ENCODE data around the gene HCFC2.
"Not testable (repeated sequence)": the region's sequence is repeated elsewhere in the genome, so short reads cannot be mapped to it uniquely, and the experiment has no call there.

Gene HCFC2

GRCh38 chr12:104057771-104058197 lies 6.5 kb upstream of the HCFC2 start:
- no peak for DNase-seq (ENCODE audit: low read depth in 3 of 3)

- DNase-seq (ENCODE audit: low read depth in 3 of 3), result no peak
These were observed 5.5 kb upstream of the HCFC2 start for GRCh38 chr12:104058802-104059201.

GRCh38 chr12:104059963-104060362 lies 4.4 kb upstream of the HCFC2 start:
- DNase-seq (ENCODE audit: low read depth in 3 of 3), result no peak

GRCh38 chr12:104060791-104061190 lies 3.5 kb upstream of the HCFC2 start:
- DNase-seq (ENCODE audit: low read depth in 3 of 3), result no peak

- no peak for DNase-seq (ENCODE audit: low read depth in 3 of 3)
These were observed 660 bp upstream of the HCFC2 start for GRCh38 chr12:104063712-104064030.

- no peak for DNase-seq (ENCODE audit: low read depth in 3 of 3)
These were observed 604 bp downstream of the HCFC2 start for GRCh38 chr12:104064842-104065427.

- no peak for DNase-seq (ENCODE audit: low read depth in 3 of 3)
These were observed 7.8 kb downstream of the HCFC2 start for GRCh38 chr12:104072099-104072498.

GRCh38 chr12:104073699-104074098 lies 9.4 kb downstream of the HCFC2 start:
- no peak for DNase-seq (ENCODE audit: low read depth in 3 of 3)

GRCh38 chr12:104079024-104079423 lies 14.7 kb downstream of the HCFC2 start:
- DNase-seq (ENCODE audit: low read depth in 3 of 3), result no peak

GRCh38 chr12:104080764-104081163 lies 16.4 kb downstream of the HCFC2 start:
- no peak for DNase-seq (ENCODE audit: low read depth in 3 of 3)

- peak; percentile 20 to 53 (median 46) for DNase-seq (ENCODE audit: low read depth in 3 of 3)
These were observed 19.6 kb downstream of the HCFC2 start for GRCh38 chr12:104083769-104084475.

- no peak for DNase-seq (ENCODE audit: low read depth in 3 of 3)
These were observed 26.4 kb downstream of the HCFC2 start for GRCh38 chr12:104090685-104091084.

GRCh38 chr12:104091136-104091535 lies 26.8 kb downstream of the HCFC2 start:
- DNase-seq (ENCODE audit: low read depth in 3 of 3), result no peak

GRCh38 chr12:104094284-104094683 lies 30.0 kb downstream of the HCFC2 start:
- DNase-seq (ENCODE audit: low read depth in 3 of 3), result no peak

GRCh38 chr12:104095289-104095688 lies 31.0 kb downstream of the HCFC2 start:
- no peak for DNase-seq (ENCODE audit: low read depth in 3 of 3)

- no peak for DNase-seq (ENCODE audit: low read depth in 3 of 3)
These were observed 33.6 kb downstream of the HCFC2 start for GRCh38 chr12:104097954-104098353.

- no peak for DNase-seq (ENCODE audit: low read depth in 3 of 3)
These were observed 41.1 kb downstream of the HCFC2 start for GRCh38 chr12:104105461-104105860.

- no peak for DNase-seq (ENCODE audit: low read depth in 3 of 3)
These were observed 42.6 kb downstream of the HCFC2 start for GRCh38 chr12:104106965-104107364.

- DNase-seq (ENCODE audit: low read depth in 3 of 3), result peak; percentile 78 to 82 (median 79)
These were observed 44.6 kb downstream of the HCFC2 start for GRCh38 chr12:104108755-104109445.

GRCh38 chr12:104109446-104110271 lies 45.3 kb downstream of the HCFC2 start:
- no peak for DNase-seq (ENCODE audit: low read depth in 3 of 3)

GRCh38 chr12:104114834-104115586 lies 50.7 kb downstream of the HCFC2 start:
- not testable (repeated sequence) for DNase-seq (ENCODE audit: low read depth in 3 of 3)

GRCh38 chr12:104115587-104115975 lies 51.2 kb downstream of the HCFC2 start:
- DNase-seq (ENCODE audit: low read depth in 3 of 3), result no peak
